K562 (cell line): Measurements from ENCODE around the gene DOK3. TPM values are rescaled to one million over a fixed set of nuclear protein-coding genes. Genes with fewer than 3 reads are reported as not detected.

Experiments
- ATAC-seq: fragments of 200-7000 bp; cut with Tn5 transposase; 3 replicates; pipeline ENCODE4 v1.9.1; 2020; ENCODE audit warnings: moderate library complexity
- BruUV-seq: library from RNA; stranded (reverse); fragments of 400-500 nt; replicated peaks from 2 replicates; lab custom pipeline; 2021; lab: Mats Ljungman, UMichigan
- CTCF ChIA-PET: fragments of 300-600 bp; formaldehyde crosslinking; extraction: SDS; loops from one replicate; lab custom pipeline; 2021; ENCODE audit warnings: low intra/inter-chr PET ratio; lab: Yijun Ruan, JAX
- POLR2A ChIA-PET: fragments of 300-600, 350-650 bp; sonication (Branson Sonifier 250); formaldehyde crosslinking; extraction: SDS; loops from one replicate; lab custom pipeline; 2021; ENCODE audit warnings: antibody characterized with exemption, inconsistent platforms; lab: Yijun Ruan, JAX
- DNase-seq, 4 experiments: peaks; one replicate each; pipeline versions ENCODE4 v3.0.0 to v3.0.0-alpha.2; 2011 to 2018; ENCODE audit warnings: low spot score in 3 of 4, mixed read lengths in 3 of 4; ENCODE audit errors: extremely low read depth in 1 of 4
- FAIRE-seq: peaks from 2 replicates; lab custom pipeline; 2011; peaks lifted over from hg19 to GRCh38; lab: Jason Lieb, UNC
- H2AFZ ChIP-seq: 2 replicates; pipeline ENCODE4 v1.6.0; 2011; ENCODE audit warnings: low read depth, low read length, control low read depth, inconsistent platforms
- H3K27ac ChIP-seq: fragments of 200-600 bp; 3 replicates; pipeline ENCODE4 v1.8.0; 2011; ENCODE audit warnings: low read depth, mild to moderate bottlenecking, control low read depth, inconsistent platforms, low read length, moderate library complexity, mixed read lengths; ENCODE audit errors: extremely low read depth
- H3K27me3 ChIP-seq, 2 experiments: fragments of 300-600 bp in 1 of 2; 2 replicates in 1 of 2; 3 replicates in 1 of 2; pipeline versions ENCODE4 v1.6.0 to v1.8.0; 2011; ENCODE audit warnings: inconsistent platforms in 2 of 2, low read length in 2 of 2, mild to moderate bottlenecking in 1 of 2, mixed read lengths in 1 of 2, moderate library complexity in 1 of 2; ENCODE audit not compliant: control insufficient read depth in 2 of 2, insufficient read depth in 2 of 2
- H3K36me3 ChIP-seq: fragments of 300-600 bp; 3 replicates; pipeline ENCODE4 v1.8.0; 2011; ENCODE audit warnings: mild to moderate bottlenecking, low read length, inconsistent platforms; ENCODE audit not compliant: control insufficient read depth, insufficient read depth
- H3K4me1 ChIP-seq, 2 experiments: fragments of 200-600 bp in 1 of 2; replicated peaks in 1 of 2; 2 replicates in 1 of 2; 3 replicates in 1 of 2; pipeline versions ENCODE4 v1.5.1 to v1.8.0; 2011; ENCODE audit warnings: inconsistent platforms in 2 of 2, low read length in 2 of 2, mild to moderate bottlenecking in 1 of 2, mixed read lengths in 1 of 2, moderate library complexity in 1 of 2; ENCODE audit not compliant: control insufficient read depth in 2 of 2, insufficient read depth in 2 of 2
- H3K4me2 ChIP-seq: 2 replicates; pipeline ENCODE4 v1.6.1; 2011; ENCODE audit warnings: low read length, control low read depth, inconsistent platforms, mixed read lengths; ENCODE audit not compliant: insufficient read depth
- H3K4me3 ChIP-seq: fragments of 200-600 bp; sonication (generic), shearing (Covaris generic); 2 replicates; pipeline ENCODE4 v1.5.1; 2016; ENCODE audit warnings: control low read depth, inconsistent platforms
- H3K79me2 ChIP-seq: fragments of 200-600 bp; 3 replicates; pipeline ENCODE4 v1.8.0; 2011; ENCODE audit warnings: low read length, inconsistent platforms; ENCODE audit not compliant: control insufficient read depth, insufficient read depth
- H3K9ac ChIP-seq, 2 experiments: 2 replicates each; pipeline versions ENCODE4 v1.6.0 to v1.6.1; 2011; ENCODE audit warnings: low read depth in 2 of 2, low read length in 2 of 2, control low read depth in 1 of 2, inconsistent platforms in 1 of 2, mild to moderate bottlenecking in 1 of 2, mixed read lengths in 1 of 2; ENCODE audit not compliant: insufficient read depth in 1 of 2
- H3K9me1 ChIP-seq: one replicate; pipeline ENCODE4 v1.6.0; 2011; ENCODE audit warnings: inconsistent platforms, mild to moderate bottlenecking, low read length, moderate library complexity; ENCODE audit not compliant: control insufficient read depth, insufficient read depth
- H3K9me3 ChIP-seq: replicated peaks from 2 replicates; pipeline ENCODE4 v1.5.1; 2011; ENCODE audit warnings: low read depth, low read length, inconsistent platforms; ENCODE audit not compliant: control insufficient read depth, insufficient read depth
- H4K20me1 ChIP-seq: replicated peaks from 2 replicates; pipeline ENCODE4 v1.6.1; 2011; ENCODE audit warnings: low read length, inconsistent platforms, mixed read lengths; ENCODE audit not compliant: control insufficient read depth, insufficient read depth
- EGR1 ChIP-seq: fragments of 450-650 bp; conservative IDR thresholded peaks from 2 replicates; pipeline ENCODE4 v1.6.1; 2017; ENCODE audit warnings: mild to moderate bottlenecking
- ESRRA ChIP-seq: fragments of 450-650 bp; IDR thresholded peaks from 2 replicates; pipeline ENCODE4 v1.6.1; 2014; ENCODE audit warnings: low read depth, mild to moderate bottlenecking, moderate library complexity, borderline replicate concordance
- GATAD2B ChIP-seq: fragments of 450-650 bp; IDR thresholded peaks from 2 replicates; pipeline ENCODE4 v1.6.1; 2017; ENCODE audit warnings: mild to moderate bottlenecking, borderline replicate concordance
- HEY1 ChIP-seq: fragments of 250-450 bp; sonication (Bioruptor Pico); IDR thresholded peaks from 2 replicates; pipeline ENCODE4 v1.5.0; 2020; ENCODE audit warnings: mild to moderate bottlenecking, moderate library complexity, borderline replicate concordance
- LEF1 ChIP-seq: fragments of 450-650 bp; IDR thresholded peaks from 2 replicates; pipeline ENCODE4 v1.6.1; 2016; ENCODE audit warnings: mild to moderate bottlenecking
- NEUROD1 ChIP-seq: fragments of 150-350 bp; IDR thresholded peaks from 2 replicates; pipeline ENCODE4 v1.6.1; 2014; ENCODE audit warnings: borderline replicate concordance, low read length, low read depth; ENCODE audit not compliant: partially characterized antibody
- POLR2B ChIP-seq: fragments of 450-650 bp; IDR thresholded peaks from 2 replicates; pipeline ENCODE4 v1.6.1; 2018; ENCODE audit warnings: low read depth; ENCODE audit not compliant: partially characterized antibody
- RBM34 ChIP-seq: fragments of 200-400 bp; formaldehyde crosslinking; IDR thresholded peaks from 2 replicates; pipeline ENCODE4 v1.6.1; 2018; ENCODE audit warnings: low read length, borderline replicate concordance; ENCODE audit not compliant: insufficient read depth
- RFX1 ChIP-seq: fragments of 450-650 bp; IDR thresholded peaks from 2 replicates; pipeline ENCODE4 v1.6.1; 2016; ENCODE audit warnings: mild to moderate bottlenecking, moderate library complexity
- YY1 ChIP-seq, 3 experiments: IDR thresholded peaks; 2 replicates each; pipeline ENCODE4 v1.6.1; 2011; ENCODE audit warnings: low read length in 2 of 3, mild to moderate bottlenecking in 2 of 3, moderate library complexity in 2 of 3, borderline replicate concordance in 1 of 3, control low read depth in 1 of 3, low read depth in 1 of 3; ENCODE audit not compliant: insufficient read depth in 3 of 3, insufficient replicate concordance in 2 of 3, control insufficient read depth in 1 of 3, insufficient read length in 1 of 3; ENCODE audit errors: extremely low read depth in 1 of 3
- ZBED1 ChIP-seq: IDR thresholded peaks from 2 replicates; pipeline ENCODE4 v1.6.1; 2014
- ZNF79 ChIP-seq: fragments of 250-450 bp; sonication (Bioruptor Pico); IDR thresholded peaks from 2 replicates; pipeline ENCODE4 v1.4.0; 2020; ENCODE audit warnings: low read depth, mild to moderate bottlenecking, moderate library complexity
- WGBS: fragments of 100-300 bp; shearing (Covaris generic); methylation state at CpG from one replicate; pipeline ENCODE4 v1.1.6; 2016; ENCODE audit warnings: low coverage, mixed read lengths; ENCODE audit not compliant: insufficient coverage; ENCODE audit errors: missing lambda C conversion rate; 5-methylcytosine and 5-hydroxymethylcytosine counted together
- in situ Hi-C: fragments of 300-500 bp; cut with MboI; formaldehyde crosslinking; loops from 4 replicates; pipeline ENCODE4 v1.15.0; 2018; ENCODE audit warnings: inconsistent platforms, mixed read lengths
- intact Hi-C: fragments of 100-400 bp; cut with micrococcal nuclease; formaldehyde crosslinking; loops from 2 replicates; pipeline ENCODE4 v1.14.2; 2022
- polyA plus RNA-seq, 8 experiments: library from polyadenylated mRNA; depleted of rRNA in 4 of 8; stranded (reverse) in 5 of 8; unstranded in 3 of 8; fragments of >200 nt; fragmentation: Nextera tagmentation in 2 of 8; fragmentation: Illumina TruSeq in 1 of 8; extraction: Ambion mirVana in 2 of 8; extraction: Trizol in 1 of 8; gene quantifications; 2 replicates each; pipeline versions ENCODE4 v1.2.1 to v1.2.3, GENCODE V29; 2011 to 2014; ENCODE audit warnings: inconsistent platforms in 1 of 8, missing spikeins in 1 of 8
- total RNA-seq, 7 experiments: library from RNA; depleted of rRNA in 6 of 7; stranded (reverse); fragments of >200 nt in 6 of 7; fragmentation: Illumina TruSeq in 2 of 7; extraction: Trizol in 2 of 7; gene quantifications; 2 replicates each; pipeline versions ENCODE4 v1.2.1 to v1.2.3, GENCODE V29; 2011 to 2021; ENCODE audit warnings: low replicate concordance in 1 of 7
- TF ChIP-seq, protein P1 (sequence below): sonication (generic); formaldehyde crosslinking; IDR thresholded peaks from 2 replicates; pipeline ENCODE4 v1.8.0; 2023; ENCODE audit warnings: mild to moderate bottlenecking, missing genetic modification reagents
- TF ChIP-seq, protein P2 (sequence below): sonication (generic); formaldehyde crosslinking; IDR thresholded peaks from 2 replicates; pipeline ENCODE4 v1.8.0; 2022; ENCODE audit warnings: missing genetic modification reagents, mild to moderate bottlenecking, moderate library complexity, borderline replicate concordance

The DOK3 gene
- total and polyA plus RNA-seq, 9 of the 15 experiments (the other 6 are each of a cell fraction or from before 2014, with no cell fraction given), result 1.3 to 23.0 (median 8.0) TPM

GRCh38 chr5:177455661-177456590 lies 53.7 kb downstream of the DOK3 start:
- in situ Hi-C loops (loop anchor here (10.0 kb wide), 1 partner anchor 341 kb away; no protein-coding TSS in a partner anchor), intact Hi-C loops (loop anchor here (1.0 to 2.0 kb wide), 3 partner anchors 29 to 143 kb away; partner anchors contain the start of genes GRK6 and PDLIM7)
- H2AFZ ChIP-seq, result peak overlapping the region; percentile 94
- FAIRE-seq, result peak; percentile 87
- H3K9me1 ChIP-seq, result peaks cover 3% of the 10 kb centered on the region
- ChIA-PET POLR2A (interaction anchor here (0.6 to 2.0 kb wide), 13 partner anchors 10 to 1014 kb away, joined by 3 to 13 read pairs (median 3); partner anchors contain the start of genes MXD3 and PRR7), CTCF (interaction anchor here (0.5 to 6.2 kb wide), 10 partner anchors 35 to 342 kb away, joined by 3 to 107 read pairs (median 8); no protein-coding TSS in a partner anchor)
- peak; percentile 87 to 98 (median 92) for DNase-seq
- peak overlapping the region; percentile 91 for H3K27ac ChIP-seq
- no peaks in the 10 kb centered on the region for H3K27me3 ChIP-seq
- under 1% methylated on average over 60 of the region's 76 CpGs for WGBS
- H3K79me2 ChIP-seq, result peaks cover 10% of the 10 kb centered on the region; the same call in 2 of the 3 replicates
- H3K4me1 ChIP-seq, result peaks cover 0 to 63% of the 10 kb centered on the region in 2 experiments; a peak in 3 of 5 replicates
- H3K36me3 ChIP-seq, result peaks cover 38% of the 10 kb centered on the region; the same call in 1 of the 3 replicates
- H4K20me1 ChIP-seq, result peaks cover 16% of the 10 kb centered on the region; the same call in 1 of the 2 replicates
- TSS peak; percentile 94 for BruUV-seq
- peak overlapping the region; percentile 88 for H3K4me3 ChIP-seq
- H3K9me3 ChIP-seq, result no peaks in the 10 kb centered on the region
- H3K9ac ChIP-seq, result peak overlapping the region; percentile 69 to 97
- peak; percentile 64 for ATAC-seq
- H3K4me2 ChIP-seq, result peak overlapping the region; percentile 88
- TF ChIP-seq RFX1 (no peak), POLR2B (peak; percentile 31), YY1 (IDR thresholded peaks at IDR 0.05; ENCODE audit: borderline replicate concordance in 1 of 3, control insufficient read depth in 1 of 3, extremely low read depth in 1 of 3, insufficient read depth in 3 of 3, insufficient read length in 1 of 3, insufficient replicate concordance in 2 of 3, low read depth in 1 of 3, low read length in 2 of 3) (peak in 2 of 3 experiments; percentile 15 to 36), HEY1 (CRISPR knock-in tag) (no peak), ZBED1 (0 out of 2 replicates have a peak, but pooled peaks have one; percentile 26), NEUROD1 (peak; percentile 26), LEF1 (no peak), EGR1 (peak; percentile 91), ZNF79 (CRISPR knock-in tag) (no peak), RBM34 (0 out of 2 replicates have a peak, but pooled peaks have one; percentile 68), GATAD2B (no peak), ESRRA (peak; percentile 5; the same call in 1 of the 2 replicates)
- TF ChIP-seq, protein P1, sequence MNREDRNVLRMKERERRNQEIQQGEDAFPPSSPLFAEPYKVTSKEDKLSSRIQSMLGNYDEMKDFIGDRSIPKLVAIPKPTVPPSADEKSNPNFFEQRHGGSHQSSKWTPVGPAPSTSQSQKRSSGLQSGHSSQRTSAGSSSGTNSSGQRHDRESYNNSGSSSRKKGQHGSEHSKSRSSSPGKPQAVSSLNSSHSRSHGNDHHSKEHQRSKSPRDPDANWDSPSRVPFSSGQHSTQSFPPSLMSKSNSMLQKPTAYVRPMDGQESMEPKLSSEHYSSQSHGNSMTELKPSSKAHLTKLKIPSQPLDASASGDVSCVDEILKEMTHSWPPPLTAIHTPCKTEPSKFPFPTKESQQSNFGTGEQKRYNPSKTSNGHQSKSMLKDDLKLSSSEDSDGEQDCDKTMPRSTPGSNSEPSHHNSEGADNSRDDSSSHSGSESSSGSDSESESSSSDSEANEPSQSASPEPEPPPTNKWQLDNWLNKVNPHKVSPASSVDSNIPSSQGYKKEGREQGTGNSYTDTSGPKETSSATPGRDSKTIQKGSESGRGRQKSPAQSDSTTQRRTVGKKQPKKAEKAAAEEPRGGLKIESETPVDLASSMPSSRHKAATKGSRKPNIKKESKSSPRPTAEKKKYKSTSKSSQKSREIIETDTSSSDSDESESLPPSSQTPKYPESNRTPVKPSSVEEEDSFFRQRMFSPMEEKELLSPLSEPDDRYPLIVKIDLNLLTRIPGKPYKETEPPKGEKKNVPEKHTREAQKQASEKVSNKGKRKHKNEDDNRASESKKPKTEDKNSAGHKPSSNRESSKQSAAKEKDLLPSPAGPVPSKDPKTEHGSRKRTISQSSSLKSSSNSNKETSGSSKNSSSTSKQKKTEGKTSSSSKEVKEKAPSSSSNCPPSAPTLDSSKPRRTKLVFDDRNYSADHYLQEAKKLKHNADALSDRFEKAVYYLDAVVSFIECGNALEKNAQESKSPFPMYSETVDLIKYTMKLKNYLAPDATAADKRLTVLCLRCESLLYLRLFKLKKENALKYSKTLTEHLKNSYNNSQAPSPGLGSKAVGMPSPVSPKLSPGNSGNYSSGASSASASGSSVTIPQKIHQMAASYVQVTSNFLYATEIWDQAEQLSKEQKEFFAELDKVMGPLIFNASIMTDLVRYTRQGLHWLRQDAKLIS (CRISPR knock-in tag), result 0 out of 2 replicates have a peak, but pooled peaks have one; percentile 82
- TF ChIP-seq, protein P2, sequence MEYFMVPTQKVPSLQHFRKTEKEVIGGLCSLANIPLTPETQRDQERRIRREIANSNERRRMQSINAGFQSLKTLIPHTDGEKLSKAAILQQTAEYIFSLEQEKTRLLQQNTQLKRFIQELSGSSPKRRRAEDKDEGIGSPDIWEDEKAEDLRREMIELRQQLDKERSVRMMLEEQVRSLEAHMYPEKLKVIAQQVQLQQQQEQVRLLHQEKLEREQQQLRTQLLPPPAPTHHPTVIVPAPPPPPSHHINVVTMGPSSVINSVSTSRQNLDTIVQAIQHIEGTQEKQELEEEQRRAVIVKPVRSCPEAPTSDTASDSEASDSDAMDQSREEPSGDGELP, result peak; percentile 47
